GM13976 (cell line): ENCODE results near the gene CAMKK2.

Experiments
- DNase-seq: peaks from one replicate; pipeline ENCODE4 v3.0.0; 2012; ENCODE audit warnings: low spot score
- in situ Hi-C: fragments of 300-500 bp; cut with MboI; formaldehyde crosslinking; loops from one replicate; pipeline ENCODE4 v1.12.0; 2022; ENCODE audit warnings: low sequenced_read_pairs, mixed read lengths, inconsistent platforms; ENCODE audit not compliant: unreplicated experiment
- TF ChIP-seq, protein P1 (sequence below): IDR thresholded peaks from 2 replicates; pipeline ENCODE4 v1.5.1; 2012; ENCODE audit warnings: borderline replicate concordance, mild to moderate bottlenecking; ENCODE audit not compliant: insufficient read depth; ENCODE audit errors: extremely low read depth, missing control alignments, control extremely low read depth

The CAMKK2 gene

DNA sequence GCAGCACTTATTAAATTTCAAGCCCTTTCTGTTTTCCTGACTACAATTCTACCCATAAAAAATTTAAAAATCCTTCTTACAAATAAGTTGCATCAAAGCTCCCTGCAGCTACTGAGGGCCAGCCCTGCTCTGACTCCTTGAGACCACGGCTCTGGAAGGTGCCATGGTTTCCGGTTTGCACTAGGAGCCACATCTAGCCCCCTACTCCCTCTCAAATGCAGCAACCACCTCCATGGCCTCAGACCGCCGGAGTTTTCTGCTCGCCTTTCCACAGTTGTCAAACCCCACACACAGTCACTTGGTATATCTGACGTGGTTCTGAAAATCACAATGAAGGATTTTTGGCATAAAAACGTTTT is 56.5 kb downstream of the CAMKK2 start:
- no peak for DNase-seq
- in situ Hi-C loops: no loop called here
- TF ChIP-seq, protein P1, sequence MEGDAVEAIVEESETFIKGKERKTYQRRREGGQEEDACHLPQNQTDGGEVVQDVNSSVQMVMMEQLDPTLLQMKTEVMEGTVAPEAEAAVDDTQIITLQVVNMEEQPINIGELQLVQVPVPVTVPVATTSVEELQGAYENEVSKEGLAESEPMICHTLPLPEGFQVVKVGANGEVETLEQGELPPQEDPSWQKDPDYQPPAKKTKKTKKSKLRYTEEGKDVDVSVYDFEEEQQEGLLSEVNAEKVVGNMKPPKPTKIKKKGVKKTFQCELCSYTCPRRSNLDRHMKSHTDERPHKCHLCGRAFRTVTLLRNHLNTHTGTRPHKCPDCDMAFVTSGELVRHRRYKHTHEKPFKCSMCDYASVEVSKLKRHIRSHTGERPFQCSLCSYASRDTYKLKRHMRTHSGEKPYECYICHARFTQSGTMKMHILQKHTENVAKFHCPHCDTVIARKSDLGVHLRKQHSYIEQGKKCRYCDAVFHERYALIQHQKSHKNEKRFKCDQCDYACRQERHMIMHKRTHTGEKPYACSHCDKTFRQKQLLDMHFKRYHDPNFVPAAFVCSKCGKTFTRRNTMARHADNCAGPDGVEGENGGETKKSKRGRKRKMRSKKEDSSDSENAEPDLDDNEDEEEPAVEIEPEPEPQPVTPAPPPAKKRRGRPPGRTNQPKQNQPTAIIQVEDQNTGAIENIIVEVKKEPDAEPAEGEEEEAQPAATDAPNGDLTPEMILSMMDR: no peak

DNA sequence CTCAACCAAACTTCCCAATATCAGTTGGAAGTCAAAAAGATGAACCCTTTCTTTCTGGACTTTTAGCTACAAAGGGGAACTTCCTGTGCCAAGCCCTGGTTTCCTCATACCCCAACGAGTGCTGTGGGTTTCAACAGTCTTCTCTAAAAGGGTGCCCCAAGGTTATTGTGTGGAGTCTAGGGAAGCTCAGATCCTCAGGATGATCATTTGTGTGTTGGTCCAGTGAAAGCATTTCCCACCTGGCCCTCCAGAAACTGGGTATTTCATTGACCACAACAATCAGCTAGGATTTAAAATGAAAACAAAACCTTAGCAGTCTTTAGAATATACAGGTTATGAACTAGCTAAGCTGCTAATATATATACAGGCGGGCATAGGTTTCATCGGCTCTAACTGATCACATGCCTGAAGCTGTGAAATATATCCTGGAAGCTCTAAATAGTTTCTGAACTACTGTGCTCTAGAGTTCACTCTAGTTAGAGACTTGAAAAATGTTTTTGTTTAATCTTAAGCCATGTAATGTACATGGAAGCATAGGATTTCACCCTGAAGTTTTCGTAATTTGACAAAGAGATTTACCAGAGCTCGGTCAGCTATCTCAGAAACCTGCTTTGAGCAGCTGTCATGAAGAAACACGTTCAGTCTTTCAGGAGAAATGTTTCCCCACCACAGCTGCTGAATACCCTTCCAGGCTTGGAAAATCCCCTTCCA is 57.0 kb downstream of the CAMKK2 start:
- DNase-seq: no peak
- TF ChIP-seq, protein P1: no peak
- in situ Hi-C loops: no loop called here

DNA sequence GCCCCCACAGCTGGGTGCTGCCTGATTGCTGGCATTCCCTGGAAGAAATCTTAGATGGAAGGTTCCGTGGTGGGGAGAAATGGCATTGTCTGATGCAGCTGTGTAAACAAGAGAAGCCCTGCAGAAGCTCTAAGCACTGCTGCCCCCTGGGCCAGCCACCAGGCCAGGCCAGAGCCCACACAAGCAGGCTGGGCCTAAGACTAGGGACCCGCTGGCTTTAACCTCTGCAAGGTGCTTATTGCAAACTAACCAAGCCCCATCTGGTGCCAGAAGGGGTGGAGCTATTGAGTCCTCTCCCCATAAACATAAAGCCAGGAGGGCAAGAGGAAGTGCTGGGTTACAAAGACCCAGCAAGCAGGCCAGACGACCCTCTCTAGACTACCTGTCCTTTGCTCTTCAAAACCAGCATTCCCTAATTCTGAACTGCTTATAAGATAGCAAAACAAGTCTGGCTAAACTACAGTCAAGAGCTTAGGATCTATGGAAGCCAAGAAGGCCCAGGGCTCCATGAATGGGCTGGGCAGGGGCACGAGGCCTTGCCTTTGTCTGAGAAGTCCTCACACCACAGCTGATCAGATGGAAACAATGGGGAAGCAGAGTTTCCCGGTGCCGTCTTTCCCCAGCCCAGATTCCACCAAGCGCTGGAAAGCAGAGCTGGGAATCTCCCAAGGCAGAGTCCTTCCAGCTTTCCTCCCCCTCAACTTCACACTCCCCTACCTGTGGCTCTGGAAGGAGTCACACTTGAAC is 57.7 kb downstream of the CAMKK2 start:
- in situ Hi-C loops: no loop called here
- DNase-seq: no peak
- TF ChIP-seq, protein P1: no peak

DNA sequence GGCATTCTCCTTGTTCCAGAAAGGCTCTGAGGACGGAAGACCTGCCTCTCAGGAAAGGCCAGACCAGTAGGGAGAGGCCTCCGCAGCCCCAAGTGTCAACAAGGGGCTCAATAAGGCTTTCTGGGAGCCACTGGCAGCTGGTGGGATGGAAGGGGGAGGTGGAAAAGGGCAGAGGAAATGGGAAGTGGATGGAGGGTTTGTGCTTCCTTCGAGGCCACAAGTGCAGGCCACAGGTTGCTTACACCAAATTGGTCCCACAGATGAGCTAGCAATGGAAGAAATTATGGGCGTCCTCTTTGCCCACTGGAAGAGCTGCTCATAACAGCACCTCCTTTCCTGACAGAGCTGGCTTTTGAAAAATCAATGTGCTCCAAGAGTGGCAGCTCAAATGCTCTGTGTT is 58.4 kb downstream of the CAMKK2 start:
- in situ Hi-C loops: no loop called here
- no peak for DNase-seq
- TF ChIP-seq, protein P1: no peak

DNA sequence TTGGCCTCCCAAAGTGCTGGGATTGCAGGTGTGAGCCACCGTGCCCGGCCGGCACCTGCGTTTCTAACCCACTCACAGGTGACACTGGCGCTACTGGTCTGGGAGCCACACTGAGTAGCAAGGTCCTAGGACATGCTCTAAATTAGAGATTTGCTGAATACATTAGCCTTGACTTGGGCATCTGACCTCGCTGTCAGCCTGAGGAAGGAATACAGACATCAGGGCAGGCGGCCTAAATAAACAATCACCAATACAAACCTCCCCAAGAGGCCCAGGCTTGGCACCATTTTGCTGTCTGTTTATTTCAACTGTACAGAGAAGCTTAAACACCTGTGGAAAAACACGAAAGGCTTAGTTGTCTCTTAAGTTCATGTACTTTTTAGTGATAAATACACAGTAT is 59.1 kb downstream of the CAMKK2 start:
- in situ Hi-C loops: no loop called here
- TF ChIP-seq, protein P1: no peak
- no peak for DNase-seq

DNA sequence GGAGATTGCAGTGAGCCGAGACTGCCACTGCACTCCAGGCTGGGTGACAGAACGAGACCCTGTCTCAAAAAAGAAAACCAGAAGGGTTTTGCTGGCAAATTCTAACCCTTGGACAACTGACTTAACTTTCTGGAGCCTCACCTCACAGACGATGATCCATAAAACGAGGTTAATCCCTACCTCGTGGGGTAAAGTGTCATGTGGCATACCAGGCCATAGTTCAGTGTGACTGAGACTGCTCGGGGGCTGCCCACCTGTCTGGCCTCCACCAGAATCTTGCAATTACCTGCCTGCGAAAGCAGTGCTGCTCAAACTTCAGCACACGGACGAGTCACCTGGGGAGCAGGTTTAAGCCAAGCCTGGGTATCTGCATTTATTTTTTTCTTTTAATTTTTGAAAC is 59.7 kb downstream of the CAMKK2 start:
- in situ Hi-C loops: no loop called here
- DNase-seq: no peak
- TF ChIP-seq, protein P1: no peak
